Adrenal gland (tissue), 12 donors: ENCODE results near the gene TSPEAR. TPM values are rescaled to one million over a fixed set of nuclear protein-coding genes. Genes with fewer than 3 reads are reported as not detected.

ENCODE experiments used
- DNase-seq, 7 donors: peaks; one replicate each; pipeline ENCODE4 v3.0.0-alpha.2; 2019 to 2020
- H3K27ac ChIP-seq, 5 donors: fragments of 200-600 bp; sonication (generic) in 4 of 5; 1 replicate in 3 of 5; 2 replicates in 2 of 5; pipeline versions ENCODE4 v1.5.1 to v1.8.0; 2016 to 2020; ENCODE audit warnings: mild to moderate bottlenecking in 1 of 5
- H3K27me3 ChIP-seq: fragments of 200-600 bp; 2 replicates; pipeline ENCODE4 v1.8.0; 2021
- H3K36me3 ChIP-seq, 2 donors: fragments of 200-600 bp; replicated peaks in 1 of 2; 1 replicate in 1 of 2; 2 replicates in 1 of 2; pipeline versions ENCODE4 v1.5.1 to v1.8.0; 2018 to 2022
- H3K4me1 ChIP-seq, 2 donors: fragments of 200-600 bp; replicated peaks in 1 of 2; 1 replicate in 1 of 2; 2 replicates in 1 of 2; pipeline versions ENCODE4 v1.5.1 to v1.8.0; 2018 to 2021
- H3K4me3 ChIP-seq, 4 donors: fragments of 200-600 bp; sonication (generic) in 3 of 4; one replicate each; pipeline ENCODE4 v1.5.1; 2016 to 2018
- H3K9me3 ChIP-seq, 3 donors: fragments of 200-600 bp; sonication (generic) in 1 of 3; replicated peaks in 1 of 3; 1 replicate in 2 of 3; 2 replicates in 1 of 3; pipeline versions ENCODE4 v1.5.1 to v1.8.0; 2016 to 2021
- POLR2A ChIP-seq, 2 donors: fragments of 450-650 bp; IDR thresholded peaks; one replicate each; pipeline ENCODE4 v1.6.1; 2017; ENCODE audit warnings: antibody characterized with exemption in 2 of 2, mild to moderate bottlenecking in 2 of 2, moderate library complexity in 1 of 2
- WGBS, 4 donors: extraction: QIAGEN DNeasy Blood & Tissue Kit in 2 of 4; methylation state at CpG; one replicate each; pipeline versions ENCODE4 v1.1.5 to v1.1.7; 2013 to 2017; 5-methylcytosine and 5-hydroxymethylcytosine counted together
- intact Hi-C, 2 donors: fragments of 100-400 bp; cut with DNase I; formaldehyde crosslinking; loops; one replicate each; pipeline versions ENCODE4 v1.14.1 to v1.15.0; 2022 to 2023
- polyA plus RNA-seq, 3 donors: library from polyadenylated mRNA; stranded (reverse); fragments of 200-250 nt in 2 of 3; fragments of 350-450 nt in 1 of 3; fragmentation: Illumina TruSeq in 1 of 3; extraction: RNeasy Lipid Tissue Mini Kit (QIAGEN cat#74804) in 1 of 3; gene quantifications; one replicate each; pipeline ENCODE4 v1.2.3, GENCODE V29; 2013 to 2014
- total RNA-seq, 9 donors: library from RNA; depleted of rRNA in 4 of 9; stranded (reverse); fragments of >200 nt in 4 of 9; fragments of 120-200 nt in 1 of 9; fragmentation: NEBNext Ultra II Directional in 1 of 9; extraction: Animal tissue kit (Norgen Biotek cat#: 25700) in 1 of 9; gene quantifications; one replicate each; pipeline versions ENCODE4 v1.1.0 to v1.2.4, GENCODE V29; 2013 to 2023
- TF ChIP-seq, protein P1 (sequence below), 6 experiments: fragments of 450-650 bp in 4 of 6; fragments of 200-600 bp in 2 of 6; sonication (generic) in 1 of 6; IDR thresholded peaks; 1 replicate in 5 of 6; 2 replicates in 1 of 6; pipeline versions ENCODE4 v1.5.1 to v1.8.0; 2016 to 2021; ENCODE audit warnings: antibody characterized with exemption in 6 of 6, mild to moderate bottlenecking in 2 of 6, moderate library complexity in 1 of 6
- donor health status: healthy with polysubstance abuse.
- donor health status: Bipolar disorder and iron deficiency.
- donor health status: DM: yes; HTN: yes; CAD: no.
- donor health status: DM: no; HTN: no; CAD: no.
- donor health status: DM: no; HTN: no; CAD: no.
- donor health status: DM: yes; HTN: yes; CAD: no.

Gene TSPEAR
- total and polyA plus RNA-seq, 12 donors = not detected

GRCh38 chr21:44466996-44467858, 244.1 kb downstream of the TSPEAR start:
- DNase-seq = no peak
- Histone ChIP-seq H3K9me3 (no peaks in the 10 kb centered on the region), H3K27me3 (no peaks in the 10 kb centered on the region), H3K4me1 (no peaks in the 10 kb centered on the region), H3K36me3 (no peaks in the 10 kb centered on the region), H3K27ac (no peak overlapping the region), H3K4me3 (no peak overlapping the region)
- intact Hi-C loops = loop anchor here in 1 of 2 donors (10.0 kb wide), 1 partner anchor 142 kb away; no protein-coding TSS in a partner anchor
- 87 to 93% (median 92%) methylated on average over 24 to 36 of the region's 36 CpGs for WGBS, 4 donors
- TF ChIP-seq, protein P1, sequence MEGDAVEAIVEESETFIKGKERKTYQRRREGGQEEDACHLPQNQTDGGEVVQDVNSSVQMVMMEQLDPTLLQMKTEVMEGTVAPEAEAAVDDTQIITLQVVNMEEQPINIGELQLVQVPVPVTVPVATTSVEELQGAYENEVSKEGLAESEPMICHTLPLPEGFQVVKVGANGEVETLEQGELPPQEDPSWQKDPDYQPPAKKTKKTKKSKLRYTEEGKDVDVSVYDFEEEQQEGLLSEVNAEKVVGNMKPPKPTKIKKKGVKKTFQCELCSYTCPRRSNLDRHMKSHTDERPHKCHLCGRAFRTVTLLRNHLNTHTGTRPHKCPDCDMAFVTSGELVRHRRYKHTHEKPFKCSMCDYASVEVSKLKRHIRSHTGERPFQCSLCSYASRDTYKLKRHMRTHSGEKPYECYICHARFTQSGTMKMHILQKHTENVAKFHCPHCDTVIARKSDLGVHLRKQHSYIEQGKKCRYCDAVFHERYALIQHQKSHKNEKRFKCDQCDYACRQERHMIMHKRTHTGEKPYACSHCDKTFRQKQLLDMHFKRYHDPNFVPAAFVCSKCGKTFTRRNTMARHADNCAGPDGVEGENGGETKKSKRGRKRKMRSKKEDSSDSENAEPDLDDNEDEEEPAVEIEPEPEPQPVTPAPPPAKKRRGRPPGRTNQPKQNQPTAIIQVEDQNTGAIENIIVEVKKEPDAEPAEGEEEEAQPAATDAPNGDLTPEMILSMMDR (IDR thresholded peaks at IDR 0.05) = no peak
- no peak for TF ChIP-seq POLR2A (IDR thresholded peaks at IDR 0.05)

DNA sequence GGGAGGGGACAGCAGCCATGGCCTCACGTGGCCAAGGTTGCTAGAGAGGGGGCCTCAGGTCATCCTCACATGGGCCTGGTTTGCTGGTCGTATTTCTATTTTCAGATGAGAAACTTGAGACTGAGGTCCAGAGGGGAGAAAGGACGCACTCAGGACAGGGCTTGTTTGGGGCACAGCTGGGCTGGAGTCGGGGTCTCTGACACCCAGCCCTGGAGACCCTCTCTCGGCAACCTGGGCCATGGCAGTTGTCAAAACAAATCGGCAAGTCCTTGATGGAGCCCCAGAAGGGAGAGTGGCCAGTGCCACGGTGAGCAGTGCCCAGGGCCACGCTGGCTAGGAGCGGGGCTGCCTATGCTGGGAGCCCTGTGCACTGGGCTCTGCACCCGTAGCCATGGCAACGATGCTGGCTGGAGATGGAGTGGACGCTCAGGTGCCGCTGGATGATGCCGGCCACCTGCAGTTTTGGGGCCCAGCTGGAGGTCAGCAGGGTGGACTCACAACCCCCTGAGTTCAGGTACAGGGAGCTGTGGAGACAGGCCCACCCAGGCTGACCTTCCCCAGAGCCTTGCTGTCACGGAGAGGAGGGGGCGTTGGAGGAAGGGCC, 244.9 kb downstream of the TSPEAR start:
- Histone ChIP-seq H3K9me3 (no peaks in the 10 kb centered on the region), H3K4me1 (no peaks in the 10 kb centered on the region), H3K27ac (no peak overlapping the region), H3K36me3 (no peaks in the 10 kb centered on the region), H3K27me3 (no peaks in the 10 kb centered on the region), H3K4me3 (no peak overlapping the region)
- TF ChIP-seq, protein P1 (IDR thresholded peaks at IDR 0.05) = no peak
- no peak for DNase-seq
- 74 to 92% (median 85%) methylated on average over 10 to 16 of the region's 16 CpGs for WGBS, 4 donors
- intact Hi-C loops = loop anchor here in 1 of 2 donors (10.0 kb wide), 1 partner anchor 142 kb away; no protein-coding TSS in a partner anchor

GRCh38 chr21:44464351-44464750, 247.0 kb downstream of the TSPEAR start:
- 79 to 90% (median 87%) methylated on average over 4 to 12 of the region's 12 CpGs for WGBS, 4 donors
- intact Hi-C loops = loop anchor here in 1 of 2 donors (10.0 kb wide), 1 partner anchor 140 kb away; no protein-coding TSS in a partner anchor

DNA sequence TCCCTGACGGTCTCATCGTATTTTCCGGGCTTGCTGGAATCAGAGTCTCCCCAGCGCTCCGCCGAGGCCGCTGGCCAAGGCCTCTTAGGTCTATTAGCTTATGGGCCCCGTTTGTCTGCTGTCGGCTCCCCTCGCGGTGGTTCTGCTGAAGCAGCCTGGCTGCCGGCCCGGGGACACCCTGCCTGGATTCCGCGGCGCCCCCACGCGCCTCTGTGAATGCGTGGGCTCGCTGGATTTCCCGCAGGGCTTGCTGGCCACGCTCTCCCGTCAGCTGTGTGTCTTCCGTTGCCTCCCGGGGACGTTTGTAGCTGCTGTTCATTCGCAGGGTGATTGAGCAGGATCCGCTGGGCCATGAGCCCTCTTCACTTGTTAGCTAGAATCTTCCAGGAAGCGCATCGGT, 247.6 kb downstream of the TSPEAR start:
- DNase-seq = no peak
- no peaks in the 10 kb centered on the region for H3K36me3 ChIP-seq
- 62 to 83% (median 72%) methylated on average over 10 to 30 of the region's 30 CpGs for WGBS, 4 donors
- H3K4me3 ChIP-seq = no peak overlapping the region
- H3K9me3 ChIP-seq = no peaks in the 10 kb centered on the region
- TF ChIP-seq, protein P1 (IDR thresholded peaks at IDR 0.05) = no peak
- no peak for TF ChIP-seq POLR2A (IDR thresholded peaks at IDR 0.05)
- H3K27me3 ChIP-seq = no peaks in the 10 kb centered on the region
- no peaks in the 10 kb centered on the region for H3K4me1 ChIP-seq
- intact Hi-C loops = loop anchor here in 1 of 2 donors (10.0 kb wide), 1 partner anchor 139 kb away; no protein-coding TSS in a partner anchor
- H3K27ac ChIP-seq = no peak overlapping the region

More at GRCh38 chr21:44464351-44464750, 247.0 kb downstream of the TSPEAR start:
- no peak overlapping the region for H3K27ac ChIP-seq
- no peak for DNase-seq
- no peaks in the 10 kb centered on the region for H3K36me3 ChIP-seq
- no peaks in the 10 kb centered on the region for H3K4me1 ChIP-seq
- no peaks in the 10 kb centered on the region for H3K9me3 ChIP-seq
- H3K4me3 ChIP-seq = no peak overlapping the region
- no peak for TF ChIP-seq POLR2A (IDR thresholded peaks at IDR 0.05)
- TF ChIP-seq, protein P1 (IDR thresholded peaks at IDR 0.05) = no peak
- H3K27me3 ChIP-seq = no peaks in the 10 kb centered on the region
